Measurements from ENCODE around the gene ULK1. TPM values are rescaled to one million over a fixed set of nuclear protein-coding genes. Genes with fewer than 3 reads are reported as not detected.

The ULK1 gene
- total RNA-seq, 1 donor from 2014 or later = 25.3 TPM

Other genes with a start within 250 kb of the ULK1 start
- gene SFSWAP, start 183.5 kb upstream of the ULK1 start, total RNA-seq = 69.0 and 74.4 TPM in 2 replicates
- 0.52 and 0.89 TPM in 2 replicates for gene MMP17, start 66.2 kb upstream of the ULK1 start, total RNA-seq
- 91.6 and 97.0 TPM in 2 replicates for gene PUS1, start 34.7 kb downstream of the ULK1 start, total RNA-seq
- 66.2 and 66.5 TPM in 2 replicates for gene EP400, start 55.3 kb downstream of the ULK1 start, total RNA-seq
- 51.7 and 55.5 TPM in 2 replicates for gene DDX51, start 249.7 kb downstream of the ULK1 start, total RNA-seq
- gene NOC4L, start 249.8 kb downstream of the ULK1 start, total RNA-seq = 49.6 and 53.3 TPM in 2 replicates